Neural cell (in vitro differentiated cells): Measurements from ENCODE around the gene SLC22A31. TPM values are rescaled to one million over a fixed set of nuclear protein-coding genes. Genes with fewer than 3 reads are reported as not detected.

Experiments used
- H2AFZ ChIP-seq: fragments of 200-600, 300-800 bp; sonication (generic), shearing (Covaris generic); 2 replicates; pipeline ENCODE4 v1.6.0; 2014; ENCODE audit warnings: low read depth, mild to moderate bottlenecking, antibody characterized with exemption, low read length, moderate library complexity
- H3F3A ChIP-seq: fragments of 200-600 bp; shearing (Covaris generic); 2 replicates; pipeline ENCODE4 v1.6.1; 2016; ENCODE audit warnings: mild to moderate bottlenecking, moderate library complexity, mixed read lengths, antibody characterized with exemption, low read length; ENCODE audit not compliant: insufficient read depth, poor library complexity, severe bottlenecking
- H3K27ac ChIP-seq: fragments of 200-600, 300-800 bp; sonication (generic), shearing (Covaris generic); 2 replicates; pipeline ENCODE4 v1.5.1; 2014; ENCODE audit warnings: mild to moderate bottlenecking, low read length, moderate library complexity
- H3K27me3 ChIP-seq: fragments of 300-800, 200-600 bp; sonication (generic), shearing (Covaris generic); 2 replicates; pipeline ENCODE4 v1.6.0; 2014; ENCODE audit warnings: mild to moderate bottlenecking, low read depth, low read length, moderate library complexity; ENCODE audit not compliant: insufficient read depth
- H3K36me3 ChIP-seq: fragments of 300-800, 200-600 bp; sonication (generic), shearing (Covaris generic); 2 replicates; pipeline ENCODE4 v1.5.1; 2014; ENCODE audit warnings: mild to moderate bottlenecking, antibody characterized with exemption, low read length, moderate library complexity; ENCODE audit not compliant: insufficient read depth
- H3K4me2 ChIP-seq: fragments of 300-800, 200-600 bp; sonication (generic), shearing (Covaris generic); 2 replicates; pipeline ENCODE4 v1.6.0; 2014; ENCODE audit warnings: mild to moderate bottlenecking, low read length
- H3K4me3 ChIP-seq: fragments of 300-800, 200-600 bp; sonication (generic), shearing (Covaris generic); 2 replicates; pipeline ENCODE4 v1.5.1; 2014; ENCODE audit warnings: mild to moderate bottlenecking, low read length, moderate library complexity
- H3K79me2 ChIP-seq: fragments of 200-600 bp; shearing (Covaris generic); replicated peaks from 2 replicates; pipeline ENCODE4 v1.6.0; 2014; ENCODE audit warnings: mild to moderate bottlenecking, low read length, moderate library complexity; ENCODE audit not compliant: insufficient read depth
- H3K9ac ChIP-seq: fragments of 300-800, 200-600 bp; sonication (generic), shearing (Covaris generic); 2 replicates; pipeline ENCODE4 v1.6.1; 2016; ENCODE audit warnings: mild to moderate bottlenecking, low read length, mixed read lengths
- H3K9me2 ChIP-seq: fragments of 200-600 bp; shearing (Covaris generic); 2 replicates; pipeline ENCODE4 v1.6.1; 2016; ENCODE audit warnings: mild to moderate bottlenecking, low read length, mixed read lengths; ENCODE audit not compliant: insufficient read depth
- H3K9me3 ChIP-seq: fragments of 200-600, 300-800 bp; sonication (generic), shearing (Covaris generic); 2 replicates; pipeline ENCODE4 v1.6.1; 2016; ENCODE audit warnings: mild to moderate bottlenecking, mixed run types, low read length, moderate library complexity, mixed read lengths
- H4K20me1 ChIP-seq: fragments of 200-600 bp; shearing (Covaris generic); 2 replicates; pipeline ENCODE4 v1.6.1; 2016; ENCODE audit warnings: mild to moderate bottlenecking, mixed run types; ENCODE audit not compliant: insufficient read depth
- CTCF ChIP-seq: fragments of 450-650 bp; IDR thresholded peaks from 2 replicates; pipeline ENCODE4 v1.5.1; 2014; ENCODE audit warnings: antibody characterized with exemption, mild to moderate bottlenecking, moderate library complexity; ENCODE audit not compliant: poor library complexity, severe bottlenecking
- EP300 ChIP-seq: fragments of 450-650 bp; conservative IDR thresholded peaks from 2 replicates; pipeline ENCODE4 v1.6.1; 2014; ENCODE audit warnings: antibody characterized with exemption, mild to moderate bottlenecking, moderate library complexity; ENCODE audit not compliant: poor library complexity, severe bottlenecking
- EZH2 ChIP-seq: fragments of 200-600, 300-800 bp; shearing (Covaris generic), sonication (generic); IDR thresholded peaks from 2 replicates; pipeline ENCODE4 v1.6.1; 2014; ENCODE audit warnings: antibody characterized with exemption, low read length, borderline replicate concordance, mild to moderate bottlenecking; ENCODE audit not compliant: insufficient read depth, poor library complexity, severe bottlenecking
- MXI1 ChIP-seq: fragments of 450-650 bp; conservative IDR thresholded peaks from 2 replicates; pipeline ENCODE4 v1.6.1; 2014; ENCODE audit warnings: antibody characterized with exemption, mild to moderate bottlenecking; ENCODE audit not compliant: poor library complexity, severe bottlenecking
- POLR2AphosphoS5 ChIP-seq: IDR thresholded peaks from 2 replicates; pipeline ENCODE4 v1.6.1; 2012
- RAD21 ChIP-seq: fragments of 450-650 bp; conservative IDR thresholded peaks from 2 replicates; pipeline ENCODE4 v1.6.1; 2014; ENCODE audit warnings: antibody characterized with exemption, mild to moderate bottlenecking, moderate library complexity
- REST ChIP-seq: IDR thresholded peaks from 2 replicates; pipeline ENCODE4 v1.6.1; 2012; ENCODE audit warnings: borderline replicate concordance
- SMC3 ChIP-seq: fragments of 450-650 bp; conservative IDR thresholded peaks from 2 replicates; pipeline ENCODE4 v1.6.1; 2014; ENCODE audit warnings: antibody characterized with exemption, mild to moderate bottlenecking, moderate library complexity; ENCODE audit not compliant: poor library complexity
- TAF1 ChIP-seq: IDR thresholded peaks from 2 replicates; pipeline ENCODE4 v1.6.1; 2012; ENCODE audit warnings: low read depth
- polyA plus RNA-seq: library from polyadenylated mRNA; depleted of rRNA; stranded (reverse); fragments of >200 nt; gene quantifications from 2 replicates; pipeline ENCODE4 v1.2.3, GENCODE V29; 2014

The SLC22A31 gene
- polyA plus RNA-seq, 1 donor from 2014 or later, result not detected

GRCh38 chr16:89170346-89171215 is 29.8 kb downstream of the SLC22A31 start:
- Histone ChIP-seq H3F3A (no peaks in the 10 kb centered on the region), H3K27me3 (peaks cover 12% of the 10 kb centered on the region), H3K27ac (no peak overlapping the region), H3K9ac (peak overlapping the region; percentile 23), H3K36me3 (no peaks in the 10 kb centered on the region), H3K4me3 (peak overlapping the region; percentile 59), H3K9me3 (no peaks in the 10 kb centered on the region), H3K4me2 (peak overlapping the region; percentile 14), H3K9me2 (no peaks in the 10 kb centered on the region), H2AFZ (no peak overlapping the region), H4K20me1 (no peaks in the 10 kb centered on the region), H3K79me2 (no peaks in the 10 kb centered on the region)
- TF ChIP-seq RAD21, result no peak
- TF ChIP-seq EZH2, result no peak
- no peak for TF ChIP-seq REST
- TF ChIP-seq POLR2AphosphoS5, result no peak
- TF ChIP-seq EP300, result no peak
- TF ChIP-seq SMC3, result no peak
- no peak for TF ChIP-seq TAF1
- peak; percentile 14 for TF ChIP-seq MXI1
- TF ChIP-seq CTCF, result peak; percentile 6

GRCh38 chr16:89169778-89170177 is 30.6 kb downstream of the SLC22A31 start:
- Histone ChIP-seq H3K27me3 (peaks cover 12% of the 10 kb centered on the region), H3K9me2 (no peaks in the 10 kb centered on the region), H3K79me2 (no peaks in the 10 kb centered on the region), H3F3A (no peaks in the 10 kb centered on the region), H3K36me3 (no peaks in the 10 kb centered on the region), H4K20me1 (no peaks in the 10 kb centered on the region), H3K4me3 (no peak overlapping the region), H3K9me3 (no peaks in the 10 kb centered on the region), H3K27ac (no peak overlapping the region), H3K9ac (no peak overlapping the region), H2AFZ (no peak overlapping the region), H3K4me2 (no peak overlapping the region)
- TF ChIP-seq EZH2 (no peak), REST (no peak), EP300 (no peak), SMC3 (no peak), TAF1 (no peak), CTCF (no peak), POLR2AphosphoS5 (no peak), RAD21 (no peak), MXI1 (no peak)
